H1 (cell line): ENCODE results near the gene OBSCN. TPM values are rescaled to one million over a fixed set of nuclear protein-coding genes. Genes with fewer than 3 reads are reported as not detected.

ENCODE experiments used
- CTCF ChIA-PET: fragments of 300-600 bp; sonication (Branson Sonifier 250); formaldehyde crosslinking; loops from one replicate; lab custom pipeline; 2021; ENCODE audit not compliant: partially characterized antibody; lab: Charles Lee
- POLR2A ChIA-PET: fragments of 300-600 bp; sonication (Branson Sonifier 250); formaldehyde crosslinking; loops from one replicate; lab custom pipeline; 2021; ENCODE audit warnings: inconsistent platforms; ENCODE audit not compliant: partially characterized antibody; lab: Charles Lee
- DNase-seq, 2 experiments: peaks; one replicate each; pipeline versions ENCODE4 v3.0.0 to v3.0.0-alpha.2; 2010 to 2022; ENCODE audit warnings: low spot score in 2 of 2, low read depth in 1 of 2, mixed read lengths in 1 of 2
- FAIRE-seq: peaks from 2 replicates; lab custom pipeline; 2011; peaks lifted over from hg19 to GRCh38; lab: Jason Lieb, UNC
- H2AFZ ChIP-seq: 2 replicates; pipeline ENCODE4 v1.8.1; 2012; ENCODE audit warnings: low read length, inconsistent platforms
- H2AK5ac ChIP-seq: 2 replicates; pipeline ENCODE4 v1.6.1; 2013; ENCODE audit warnings: low read depth, low read length
- H2BK120ac ChIP-seq: replicated peaks from 2 replicates; pipeline ENCODE3; 2013; ENCODE audit warnings: low read depth, low read length, inconsistent platforms
- H2BK12ac ChIP-seq: 2 replicates; pipeline ENCODE4 v1.6.1; 2013; ENCODE audit warnings: low read depth, low read length
- H2BK15ac ChIP-seq: 2 replicates; pipeline ENCODE4 v1.6.1; 2013; ENCODE audit warnings: low read length
- H2BK20ac ChIP-seq: 2 replicates; pipeline ENCODE4 v1.6.1; 2013; ENCODE audit warnings: low read length
- H2BK5ac ChIP-seq: 2 replicates; pipeline ENCODE4 v1.6.1; 2013; ENCODE audit warnings: low read depth, low read length
- H3K14ac ChIP-seq: 2 replicates; pipeline ENCODE4 v1.6.1; 2013; ENCODE audit warnings: inconsistent platforms; ENCODE audit not compliant: insufficient read length
- H3K18ac ChIP-seq: 2 replicates; pipeline ENCODE4 v1.6.1; 2013; ENCODE audit warnings: low read length; ENCODE audit errors: extremely low read depth
- H3K23ac ChIP-seq: 2 replicates; pipeline ENCODE4 v1.6.1; 2013; ENCODE audit warnings: inconsistent platforms; ENCODE audit not compliant: insufficient read length
- H3K23me2 ChIP-seq: 2 replicates; pipeline ENCODE4 v1.6.1; 2013; ENCODE audit warnings: low read depth, low read length
- H3K27ac ChIP-seq: 2 replicates; pipeline ENCODE4 v1.6.1; 2011; ENCODE audit warnings: low read depth, low read length, inconsistent platforms
- H3K27me3 ChIP-seq, 4 experiments: replicated peaks in 1 of 4; 1 replicate in 1 of 4; 2 replicates in 3 of 4; pipeline versions ENCODE4 v1.6.1 to v1.8.1; 2011 to 2013; ENCODE audit warnings: low read length in 3 of 4, mild to moderate bottlenecking in 3 of 4, inconsistent platforms in 2 of 4, mixed read lengths in 2 of 4, moderate library complexity in 1 of 4; ENCODE audit not compliant: control insufficient read depth in 3 of 4, insufficient read depth in 3 of 4; ENCODE audit errors: extremely low read depth in 1 of 4
- H3K36me3 ChIP-seq, 4 experiments: 2 replicates each; pipeline versions ENCODE4 v1.6.1 to v1.8.1; 2011 to 2013; ENCODE audit warnings: mild to moderate bottlenecking in 4 of 4, low read length in 3 of 4, moderate library complexity in 2 of 4, control low read depth in 1 of 4, inconsistent platforms in 1 of 4; ENCODE audit not compliant: insufficient read depth in 4 of 4, control insufficient read depth in 2 of 4
- H3K4ac ChIP-seq: replicated peaks from 2 replicates; pipeline ENCODE3; 2013; ENCODE audit warnings: low read length, low read depth, mixed read lengths, inconsistent platforms; ENCODE audit not compliant: insufficient read length
- H3K4me1 ChIP-seq, 4 experiments: replicated peaks in 1 of 4; 1 replicate in 1 of 4; 2 replicates in 3 of 4; pipeline versions ENCODE4 v1.6.1 to v1.8.1; 2011 to 2013; ENCODE audit warnings: low read length in 3 of 4, inconsistent platforms in 2 of 4, mixed read lengths in 1 of 4; ENCODE audit not compliant: insufficient read depth in 4 of 4, control insufficient read depth in 3 of 4
- H3K4me2 ChIP-seq, 2 experiments: 2 replicates each; pipeline versions ENCODE4 v1.6.1 to v1.8.1; 2011 to 2013; ENCODE audit warnings: low read depth in 2 of 2, low read length in 2 of 2, control low read depth in 1 of 2, inconsistent platforms in 1 of 2, mild to moderate bottlenecking in 1 of 2; ENCODE audit not compliant: insufficient read depth in 1 of 2
- H3K4me3 ChIP-seq, 4 experiments: fragments of 200-600, 300-600 bp in 1 of 4; sonication (generic), shearing (Covaris generic), sonication (Bioruptor Twin) in 1 of 4; 2 replicates each; pipeline versions ENCODE4 v1.5.1 to v1.8.1; 2011 to 2016; ENCODE audit warnings: low read length in 4 of 4, low read depth in 3 of 4, control low read depth in 2 of 4, inconsistent platforms in 2 of 4, mild to moderate bottlenecking in 2 of 4, mixed read lengths in 1 of 4, moderate library complexity in 1 of 4; ENCODE audit not compliant: insufficient read depth in 2 of 4; ENCODE audit errors: extremely low read depth in 1 of 4
- H3K56ac ChIP-seq: replicated peaks from 2 replicates; pipeline ENCODE3; 2013; ENCODE audit warnings: low read depth, mild to moderate bottlenecking, mixed read lengths, low read length, inconsistent platforms; ENCODE audit not compliant: insufficient read length
- H3K79me1 ChIP-seq: 2 replicates; pipeline ENCODE4 v1.6.1; 2013; ENCODE audit warnings: low read depth, low read length, control low read depth
- H3K79me2 ChIP-seq, 2 experiments: 2 replicates each; pipeline versions ENCODE4 v1.6.1 to v1.8.1; 2012 to 2013; ENCODE audit warnings: low read length in 2 of 2, mild to moderate bottlenecking in 2 of 2, inconsistent platforms in 1 of 2; ENCODE audit not compliant: insufficient read depth in 2 of 2, control insufficient read depth in 1 of 2
- H3K9ac ChIP-seq, 4 experiments: replicated peaks in 1 of 4; 1 replicate in 1 of 4; 2 replicates in 3 of 4; pipeline versions ENCODE4 v1.6.1 to v1.8.1; 2011 to 2013; ENCODE audit warnings: low read depth in 3 of 4, low read length in 3 of 4, control low read depth in 2 of 4, mild to moderate bottlenecking in 2 of 4, moderate library complexity in 2 of 4, inconsistent platforms in 1 of 4; ENCODE audit errors: extremely low read depth in 1 of 4
- H3K9me3 ChIP-seq, 2 experiments: 2 replicates each; pipeline versions ENCODE4 v1.6.1 to v1.8.1; 2012 to 2013; ENCODE audit warnings: mild to moderate bottlenecking in 2 of 2, moderate library complexity in 2 of 2, control low read depth in 1 of 2, inconsistent platforms in 1 of 2, low read depth in 1 of 2, low read length in 1 of 2, mixed read lengths in 1 of 2; ENCODE audit not compliant: insufficient read depth in 2 of 2
- H4K20me1 ChIP-seq, 2 experiments: replicated peaks in 1 of 2; 2 replicates each; pipeline versions ENCODE3 to v1.8.1; 2011 to 2013; ENCODE audit warnings: inconsistent platforms in 2 of 2, low read length in 2 of 2, mild to moderate bottlenecking in 1 of 2; ENCODE audit not compliant: insufficient read depth in 2 of 2, control insufficient read depth in 1 of 2
- H4K5ac ChIP-seq: 2 replicates; pipeline ENCODE4 v1.6.1; 2013; ENCODE audit warnings: low read length, low read depth, mixed read lengths, inconsistent platforms; ENCODE audit not compliant: insufficient read length
- H4K8ac ChIP-seq: 2 replicates; pipeline ENCODE4 v1.8.0; 2013; ENCODE audit warnings: mild to moderate bottlenecking, moderate library complexity, low read length, inconsistent platforms; ENCODE audit not compliant: insufficient read depth; ENCODE audit errors: extremely low read depth
- H4K91ac ChIP-seq: replicated peaks from 2 replicates; pipeline ENCODE3; 2013; ENCODE audit warnings: low read length, mixed read lengths, inconsistent platforms; ENCODE audit not compliant: insufficient read length
- SIN3A ChIP-seq, 2 experiments: IDR thresholded peaks in 1 of 2; conservative IDR thresholded peaks in 1 of 2; 2 replicates each; pipeline ENCODE4 v1.6.1; 2011 to 2012; ENCODE audit warnings: low read length in 2 of 2, improper control_type of control experiment in 1 of 2, low read depth in 1 of 2, mild to moderate bottlenecking in 1 of 2
- WGBS, 2 experiments: shearing (Covaris generic) in 1 of 2; methylation state at CpG; one replicate each; pipeline versions ENCODE4 v1.1.6 to v1.1.7; 2013 to 2015; ENCODE audit warnings: low lambda C conversion rate in 2 of 2, mixed read lengths in 2 of 2, inconsistent platforms in 1 of 2, low coverage in 1 of 2, missing lambda C conversion rate in 1 of 2; ENCODE audit not compliant: insufficient replicate concordance in 2 of 2, insufficient coverage in 1 of 2, insufficient read length in 1 of 2; ENCODE audit errors: extremely low coverage in 1 of 2, missing lambda C conversion rate in 1 of 2; 5-methylcytosine and 5-hydroxymethylcytosine counted together
- polyA plus RNA-seq, 7 experiments: library from polyadenylated mRNA; depleted of rRNA in 3 of 7; stranded (reverse) in 5 of 7; unstranded in 2 of 7; fragments of >200 nt in 5 of 7; fragments of 200-250 nt in 2 of 7; gene quantifications; 1 replicate in 5 of 7; 2 replicates in 1 of 7; 4 replicates in 1 of 7; pipeline versions ENCODE4 v1.2.1 to v1.2.3, GENCODE V29; 2011 to 2013; ENCODE audit warnings: missing spikeins in 2 of 7, mixed read lengths in 2 of 7
- total RNA-seq: library from RNA; stranded (reverse); fragmentation: NEBNext Ultra II Directional; extraction: Animal tissue kit (Norgen Biotek cat#: 25700); gene quantifications from 2 replicates; pipeline ENCODE4 v1.2.1, GENCODE V29; 2021

Gene OBSCN
- total and polyA plus RNA-seq, 2 of the 8 experiments (the other 6 are each of a cell fraction or from before 2014, with no cell fraction given): 7.5 to 28.4 TPM

DNA sequence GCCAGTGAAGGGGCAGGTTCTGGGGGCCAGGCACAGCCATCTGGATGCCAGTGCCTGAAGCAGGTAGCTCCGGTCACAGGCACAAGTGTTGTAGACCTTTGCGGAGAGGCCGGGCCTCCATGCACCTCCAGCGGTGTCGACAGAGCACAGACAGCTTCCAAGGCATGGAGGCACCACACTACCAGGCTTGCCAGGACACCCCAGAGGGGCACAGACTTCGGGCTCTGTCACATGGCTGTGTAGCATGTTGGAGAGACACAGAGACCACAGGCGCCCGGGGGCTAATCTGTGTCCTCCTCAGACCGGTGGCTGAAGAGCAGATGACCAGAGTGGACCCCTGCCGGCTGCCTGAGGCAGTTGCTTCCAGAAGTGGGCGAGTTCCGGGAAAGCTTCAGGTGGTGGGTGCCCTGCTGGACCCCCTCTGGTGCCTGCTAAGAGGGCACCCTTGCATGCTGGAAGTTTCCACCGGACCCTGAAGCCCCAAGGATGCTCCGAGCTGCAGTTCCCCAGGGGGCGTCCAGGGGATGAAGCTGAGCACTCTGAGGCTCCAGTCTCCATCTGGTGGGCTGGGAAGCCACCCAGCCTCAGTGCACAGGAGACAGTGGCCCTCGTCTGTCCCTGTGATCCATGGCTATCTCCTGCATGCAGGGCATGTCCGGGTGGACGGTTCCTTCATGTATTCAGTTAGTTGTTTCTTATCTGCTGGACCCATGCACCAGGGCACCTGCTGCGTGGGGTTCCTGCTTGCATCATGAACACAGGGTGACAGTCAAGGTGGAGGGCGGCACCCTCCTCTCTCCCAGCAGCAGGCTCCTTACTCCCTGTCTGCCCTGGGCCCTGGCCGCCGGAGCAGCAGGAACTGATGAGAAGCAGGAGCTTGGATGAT lies 82.4 kb downstream of the OBSCN start:
- Histone ChIP-seq H3K9me3 (peaks cover 7 to 21% of the 10 kb centered on the region in 2 experiments; a peak in 3 of 4 replicates), H2BK5ac (no peak overlapping the region), H4K5ac (no peak overlapping the region), H2AK5ac (no peak overlapping the region), H3K14ac (no peak overlapping the region), H2BK120ac (no peak overlapping the region), H3K4ac (no peak overlapping the region), H3K79me2 (no peaks in the 10 kb centered on the region), H3K4me3 (no peak overlapping the region), H2AFZ (no peak overlapping the region), H2BK12ac (no peak overlapping the region), H3K23me2 (no peaks in the 10 kb centered on the region), H3K18ac (no peak overlapping the region), H3K79me1 (no peaks in the 10 kb centered on the region), H3K9ac (no peak overlapping the region), H4K20me1 (peaks cover 3% of the 10 kb centered on the region in 2 experiments), H3K27me3 (peaks cover 0 to 4% (median 0%) of the 10 kb centered on the region in 4 experiments; a peak in 1 of 7 replicates), H3K56ac (no peak overlapping the region), H4K91ac (no peak overlapping the region), H3K36me3 (peaks cover 0 to 15% (median 3%) of the 10 kb centered on the region in 4 experiments; a peak in 5 of 8 replicates), H2BK20ac (no peak overlapping the region), H2BK15ac (no peak overlapping the region), H3K27ac (no peak overlapping the region), H3K4me2 (no peak overlapping the region), H4K8ac (no peak overlapping the region), H3K23ac (no peak overlapping the region), H3K4me1 (no peaks in the 10 kb centered on the region)
- TF ChIP-seq SIN3A (conservative IDR thresholded peaks at IDR 0.05 in 1 of 2, IDR thresholded peaks at IDR 0.05 in 1 of 2; ENCODE audit: low read depth in 1 of 2, low read length in 2 of 2): no peak
- POLR2A ChIA-PET: interaction anchor here (0.9 to 1.5 kb wide), 3 partner anchors 8 to 19 kb away, joined by 3 to 4 read pairs (median 3); no protein-coding TSS in a partner anchor
- no peak for FAIRE-seq
- CTCF ChIA-PET: interaction anchor here (0.9 to 1.6 kb wide), 4 partner anchors 9 to 53 kb away, joined by 3 to 4 read pairs (median 3); no protein-coding TSS in a partner anchor
- DNase-seq: no peak
- WGBS, 2 experiments: 94% methylated on average over 18 of the region's 22 CpGs; no CpG with 5 or more reads in 1 of the 2 experiments
